SK-N-MC (cell line): Measurements from ENCODE around the gene RPL7A.

Source experiments
- DNase-seq: peaks from one replicate; pipeline ENCODE4 v3.0.0-alpha.2; 2011; ENCODE audit warnings: low read depth, low spot score
- H3K27ac ChIP-seq: fragments of 200-600 bp; sonication (generic); 2 replicates; pipeline ENCODE4 v1.5.1; 2016; ENCODE audit warnings: mixed run types
- H3K36me3 ChIP-seq: fragments of 200-600 bp; sonication (generic); 2 replicates; pipeline ENCODE4 v1.6.1; 2017; ENCODE audit warnings: antibody characterized with exemption, low read length, mixed read lengths; ENCODE audit not compliant: insufficient read depth
- H3K4me3 ChIP-seq: fragments of 200-600 bp; sonication (generic); 2 replicates; pipeline ENCODE4 v1.5.1; 2016
- H3K9ac ChIP-seq: fragments of 200-600 bp; sonication (generic); 2 replicates; pipeline ENCODE4 v1.8.0; 2017; ENCODE audit warnings: mixed run types, mixed read lengths; ENCODE audit not compliant: insufficient read length
- H3K9me3 ChIP-seq: fragments of 200-600 bp; sonication (generic); 2 replicates; pipeline ENCODE4 v1.6.1; 2017; ENCODE audit warnings: low read depth, mild to moderate bottlenecking, antibody characterized with exemption, low read length, moderate library complexity, mixed read lengths
- EZH2 ChIP-seq: fragments of 200-600 bp; sonication (generic); IDR thresholded peaks from one replicate; pipeline ENCODE4 v1.6.1; 2017; ENCODE audit warnings: antibody characterized with exemption
- FOXP2 ChIP-seq: optimal IDR thresholded peaks from 2 replicates; pipeline ENCODE3; 2011; ENCODE audit warnings: mild to moderate bottlenecking, moderate library complexity; ENCODE audit not compliant: insufficient read depth; ENCODE audit errors: extremely low read length, control extremely low read depth
- POLR2AphosphoS5 ChIP-seq: IDR thresholded peaks from 2 replicates; pipeline ENCODE4 v1.6.1; 2012; ENCODE audit warnings: mild to moderate bottlenecking, low read depth, low read length, borderline replicate concordance

RPL7A gene

GRCh38 chr9:133382507-133383141 is 34.6 kb downstream of the RPL7A start:
- Histone ChIP-seq H3K9me3 (no peaks in the 10 kb centered on the region), H3K9ac (no peak overlapping the region), H3K36me3 (no peaks in the 10 kb centered on the region), H3K27ac (no peak overlapping the region), H3K4me3 (no peak overlapping the region)
- no peak for TF ChIP-seq FOXP2
- no peak for TF ChIP-seq EZH2
- no peak for TF ChIP-seq POLR2AphosphoS5
- no peak for DNase-seq

DNA sequence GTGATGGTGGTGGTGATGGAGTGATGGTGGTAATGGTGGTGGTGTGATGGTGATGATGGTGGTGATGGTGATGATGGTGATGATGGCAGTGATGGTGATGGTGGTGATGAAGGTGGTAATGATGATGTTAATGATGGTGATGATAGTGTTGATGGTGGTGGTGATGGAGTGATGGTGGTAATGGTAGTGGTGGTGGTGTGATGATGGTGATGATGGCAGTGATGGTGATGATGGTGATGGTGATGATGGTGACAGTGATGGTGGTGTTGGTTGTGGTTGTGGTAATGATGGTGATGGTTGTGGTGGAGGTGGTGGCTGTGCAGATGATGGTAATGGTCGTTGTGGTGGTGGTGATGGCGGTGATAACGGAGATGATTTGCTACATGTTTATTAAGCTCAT is 35.4 kb downstream of the RPL7A start:
- TF ChIP-seq POLR2AphosphoS5 (no peak), FOXP2 (no peak), EZH2 (no peak)
- H3K36me3 ChIP-seq, result no peaks in the 10 kb centered on the region
- no peak overlapping the region for H3K27ac ChIP-seq
- DNase-seq, result no peak
- no peak overlapping the region for H3K4me3 ChIP-seq
- no peak overlapping the region for H3K9ac ChIP-seq
- no peaks in the 10 kb centered on the region for H3K9me3 ChIP-seq

DNA sequence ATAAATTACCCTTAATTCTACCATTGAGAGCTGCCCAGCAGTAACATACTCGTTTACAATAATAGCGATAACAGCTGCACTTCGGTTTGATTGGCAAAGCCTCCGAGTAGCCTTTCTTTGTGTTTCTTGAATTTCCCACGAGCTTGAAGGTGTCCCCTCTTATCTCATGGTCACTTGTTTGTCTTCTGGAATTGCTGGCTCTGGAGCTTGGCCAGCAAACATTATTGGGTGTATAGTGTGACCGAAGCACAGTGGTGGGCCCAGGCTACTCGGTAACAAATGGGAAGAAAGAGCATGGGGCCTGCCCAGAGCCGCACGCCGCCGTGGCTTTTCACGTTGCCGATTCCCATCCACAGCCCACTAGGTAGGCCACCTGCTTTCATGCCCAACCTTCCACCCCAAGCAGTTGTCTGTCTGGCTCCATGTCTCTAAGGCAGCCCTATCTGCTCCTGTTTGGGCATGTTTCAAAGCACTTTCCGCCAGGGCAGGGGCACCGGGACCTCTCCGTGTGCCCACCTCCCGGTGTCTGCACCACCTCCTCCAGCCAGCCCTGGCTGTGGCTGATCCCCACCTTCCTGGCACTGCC is 36.8 kb downstream of the RPL7A start:
- TF ChIP-seq EZH2 (no peak), POLR2AphosphoS5 (no peak), FOXP2 (no peak)
- Histone ChIP-seq H3K27ac (no peak overlapping the region), H3K36me3 (no peaks in the 10 kb centered on the region), H3K9ac (no peak overlapping the region), H3K9me3 (no peaks in the 10 kb centered on the region), H3K4me3 (no peak overlapping the region)
- no peak for DNase-seq

- Histone ChIP-seq H3K36me3 (no peaks in the 10 kb centered on the region), H3K9me3 (no peaks in the 10 kb centered on the region), H3K27ac (no peak overlapping the region), H3K9ac (no peak overlapping the region), H3K4me3 (no peak overlapping the region)
- no peak for DNase-seq
- no peak for TF ChIP-seq EZH2
- no peak for TF ChIP-seq FOXP2
- TF ChIP-seq POLR2AphosphoS5, result no peak
Observed at GRCh38 chr9:133385452-133385851, 37.4 kb downstream of the RPL7A start.

DNA sequence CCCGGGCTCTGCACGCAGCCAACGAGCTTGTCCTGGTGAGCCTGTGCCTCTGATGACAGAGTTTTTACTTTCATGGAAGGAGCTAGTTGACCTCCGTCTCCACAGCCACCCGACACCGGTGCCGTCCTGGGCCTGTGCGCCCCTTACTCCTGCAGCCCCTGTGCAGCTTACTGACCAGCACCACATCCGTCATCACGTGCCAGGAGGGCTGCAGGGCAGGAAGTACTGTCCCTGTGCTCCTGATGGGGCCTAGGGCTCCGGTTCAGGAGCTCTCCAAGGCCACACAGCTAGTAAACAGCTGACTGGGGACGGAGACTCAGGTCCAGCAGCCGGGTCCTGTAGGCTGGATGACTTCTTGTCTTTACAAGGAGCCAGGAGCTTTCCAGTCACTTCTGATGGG is 38.3 kb downstream of the RPL7A start:
- Histone ChIP-seq H3K9me3 (no peaks in the 10 kb centered on the region), H3K4me3 (no peak overlapping the region), H3K9ac (no peak overlapping the region), H3K27ac (no peak overlapping the region), H3K36me3 (no peaks in the 10 kb centered on the region)
- no peak for DNase-seq
- TF ChIP-seq EZH2 (no peak), FOXP2 (no peak), POLR2AphosphoS5 (no peak)

- DNase-seq, result no peak
- Histone ChIP-seq H3K9me3 (no peaks in the 10 kb centered on the region), H3K9ac (no peak overlapping the region), H3K36me3 (no peaks in the 10 kb centered on the region), H3K27ac (no peak overlapping the region), H3K4me3 (no peak overlapping the region)
- TF ChIP-seq POLR2AphosphoS5 (no peak), FOXP2 (no peak), EZH2 (no peak)
Observed at GRCh38 chr9:133387680-133388079, 39.7 kb downstream of the RPL7A start.

GRCh38 chr9:133389025-133389557 is 41.1 kb downstream of the RPL7A start:
- Histone ChIP-seq H3K9me3 (no peaks in the 10 kb centered on the region), H3K9ac (no peak overlapping the region), H3K4me3 (no peak overlapping the region), H3K27ac (no peak overlapping the region), H3K36me3 (no peaks in the 10 kb centered on the region)
- DNase-seq, result no peak
- no peak for TF ChIP-seq FOXP2
- no peak for TF ChIP-seq EZH2
- TF ChIP-seq POLR2AphosphoS5, result no peak

DNA sequence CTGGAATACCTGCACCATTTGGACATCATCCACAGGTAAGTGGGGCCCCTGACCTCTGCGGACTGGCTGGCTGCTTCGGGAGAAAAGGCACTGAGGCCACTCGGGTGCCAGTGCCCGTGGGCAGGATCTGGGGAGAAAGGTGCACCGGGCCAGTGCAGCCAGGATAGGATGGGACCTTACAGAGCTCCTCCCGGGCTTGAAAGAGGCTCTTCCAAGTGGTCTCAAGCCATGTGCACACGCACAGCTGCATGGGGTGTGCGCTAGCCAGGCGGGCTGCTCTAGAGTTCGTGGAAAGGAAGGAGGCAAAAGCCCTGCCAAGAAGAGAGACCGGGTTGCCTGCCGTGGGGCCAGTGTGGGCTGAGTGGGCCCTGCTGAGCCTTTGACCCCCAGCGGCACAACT is 41.5 kb downstream of the RPL7A start:
- no peaks in the 10 kb centered on the region for H3K36me3 ChIP-seq
- H3K27ac ChIP-seq, result no peak overlapping the region
- no peaks in the 10 kb centered on the region for H3K9me3 ChIP-seq
- no peak overlapping the region for H3K4me3 ChIP-seq
- no peak overlapping the region for H3K9ac ChIP-seq
- TF ChIP-seq EZH2 (no peak), POLR2AphosphoS5 (no peak), FOXP2 (no peak)
- no peak for DNase-seq
